Measurements from ENCODE around the gene DOK6.

Gene DOK6

GRCh38 chr18:69444221-69444620 lies 43.5 kb downstream of the DOK6 start:
- peaks cover 51% of the 10 kb centered on the region for H3K9me3 Mint-ChIP-seq
- H3K27me3 Mint-ChIP-seq (ENCODE audit: low read depth) = no peaks in the 10 kb centered on the region
- no peak overlapping the region for H3K27ac Mint-ChIP-seq
- H3K4me3 Mint-ChIP-seq = no peak overlapping the region
- H3K4me1 Mint-ChIP-seq = no peaks in the 10 kb centered on the region
- TF ChIP-seq CTCF (IDR thresholded peaks at IDR 0.05; ENCODE audit: unreplicated experiment in 3 of 3) = no peak
- H3K36me3 Mint-ChIP-seq (ENCODE audit: low read depth) = peaks cover 64% of the 10 kb centered on the region

GRCh38 chr18:69447886-69448285 lies 47.2 kb downstream of the DOK6 start:
- Mint-ChIP-seq H3K36me3 (ENCODE audit: low read depth) (peaks cover 30% of the 10 kb centered on the region), H3K9me3 (peaks cover 30% of the 10 kb centered on the region), H3K27ac (no peak overlapping the region), H3K27me3 (ENCODE audit: low read depth) (no peaks in the 10 kb centered on the region), H3K4me3 (no peak overlapping the region), H3K4me1 (no peaks in the 10 kb centered on the region)
- no peak for TF ChIP-seq CTCF (IDR thresholded peaks at IDR 0.05; ENCODE audit: unreplicated experiment in 3 of 3)

GRCh38 chr18:69455125-69455524 lies 54.4 kb downstream of the DOK6 start:
- Mint-ChIP-seq H3K4me3 (no peak overlapping the region), H3K36me3 (ENCODE audit: low read depth) (peaks cover 9% of the 10 kb centered on the region), H3K4me1 (no peaks in the 10 kb centered on the region), H3K9me3 (peaks cover 12% of the 10 kb centered on the region), H3K27ac (no peak overlapping the region), H3K27me3 (ENCODE audit: low read depth) (no peaks in the 10 kb centered on the region)
- TF ChIP-seq CTCF (IDR thresholded peaks at IDR 0.05; ENCODE audit: unreplicated experiment in 3 of 3) = no peak

- Mint-ChIP-seq H3K27me3 (ENCODE audit: low read depth) (no peaks in the 10 kb centered on the region), H3K36me3 (ENCODE audit: low read depth) (peaks cover 7% of the 10 kb centered on the region), H3K4me1 (no peaks in the 10 kb centered on the region), H3K4me3 (no peak overlapping the region), H3K9me3 (no peaks in the 10 kb centered on the region), H3K27ac (no peak overlapping the region)
- no peak for TF ChIP-seq CTCF (IDR thresholded peaks at IDR 0.05; ENCODE audit: unreplicated experiment in 3 of 3)
These were observed 68.8 kb downstream of the DOK6 start for GRCh38 chr18:69469444-69469919.

GRCh38 chr18:69480460-69480859 lies 79.8 kb downstream of the DOK6 start:
- TF ChIP-seq CTCF (IDR thresholded peaks at IDR 0.05; ENCODE audit: unreplicated experiment in 3 of 3) = no peak
- Mint-ChIP-seq H3K27me3 (ENCODE audit: low read depth) (no peaks in the 10 kb centered on the region), H3K36me3 (ENCODE audit: low read depth) (peaks cover 3% of the 10 kb centered on the region), H3K4me1 (no peaks in the 10 kb centered on the region), H3K27ac (no peak overlapping the region), H3K4me3 (no peak overlapping the region), H3K9me3 (peaks cover 3% of the 10 kb centered on the region)

GRCh38 chr18:69483574-69483973 lies 82.9 kb downstream of the DOK6 start:
- no peak overlapping the region for H3K4me3 Mint-ChIP-seq
- peaks cover 8% of the 10 kb centered on the region for H3K36me3 Mint-ChIP-seq (ENCODE audit: low read depth)
- H3K9me3 Mint-ChIP-seq = peaks cover 3% of the 10 kb centered on the region
- no peak for TF ChIP-seq CTCF (IDR thresholded peaks at IDR 0.05; ENCODE audit: unreplicated experiment in 3 of 3)
- H3K27ac Mint-ChIP-seq = no peak overlapping the region
- H3K4me1 Mint-ChIP-seq = no peaks in the 10 kb centered on the region
- H3K27me3 Mint-ChIP-seq (ENCODE audit: low read depth) = no peaks in the 10 kb centered on the region
